Progenitor cell of endocrine pancreas (in vitro differentiated cells): ENCODE measurements around the gene RPIA. TPM values are rescaled to one million over a fixed set of nuclear protein-coding genes. Genes with fewer than 3 reads are reported as not detected.

Experiments
- DNase-seq: peaks from one replicate; pipeline ENCODE4 v3.0.0; 2021; ENCODE audit warnings: low spot score; ENCODE audit not compliant: unreplicated experiment
- H3K27ac Mint-ChIP-seq: 2 replicates; pipeline ENCODE4 v1.8.0; 2021; ENCODE audit warnings: mild to moderate bottlenecking, moderate library complexity, mixed read lengths
- H3K27me3 Mint-ChIP-seq: 2 replicates; pipeline ENCODE4 v1.8.0; 2021; ENCODE audit warnings: mixed read lengths
- H3K36me3 Mint-ChIP-seq: 2 replicates; pipeline ENCODE4 v1.8.0; 2022; ENCODE audit warnings: mixed read lengths; ENCODE audit not compliant: insufficient read depth
- H3K4me1 Mint-ChIP-seq: 2 replicates; pipeline ENCODE4 v1.8.0; 2021; ENCODE audit warnings: low read depth, mixed read lengths
- H3K4me3 Mint-ChIP-seq: 2 replicates; pipeline ENCODE4 v1.8.0; 2021; ENCODE audit warnings: low read depth, mild to moderate bottlenecking, moderate library complexity, mixed read lengths
- H3K9me3 Mint-ChIP-seq: 2 replicates; pipeline ENCODE4 v1.8.0; 2021; ENCODE audit warnings: low read depth, mixed read lengths
- CTCF ChIP-seq: fragments of 200-600 bp; sonication (generic); IDR thresholded peaks from one replicate; pipeline ENCODE4 v1.5.0; 2021; ENCODE audit warnings: antibody characterized with exemption, mild to moderate bottlenecking; ENCODE audit not compliant: unreplicated experiment
- total RNA-seq: library from RNA; stranded (reverse); gene quantifications from 2 replicates; pipeline ENCODE4 v1.2.1, GENCODE V29; 2021

Gene RPIA
- total RNA-seq, 1 donor from 2014 or later, result 27.1 TPM

- peaks cover 4% of the 10 kb centered on the region for H3K4me1 Mint-ChIP-seq
- no peaks in the 10 kb centered on the region for H3K9me3 Mint-ChIP-seq
- H3K27ac Mint-ChIP-seq, result no peak overlapping the region
- H3K27me3 Mint-ChIP-seq, result no peaks in the 10 kb centered on the region
- H3K4me3 Mint-ChIP-seq, result no peak overlapping the region
- no peak for DNase-seq
- no peaks in the 10 kb centered on the region for H3K36me3 Mint-ChIP-seq
- TF ChIP-seq CTCF, result no peak
Measured at GRCh38 chr2:88656690-88657089, 34.8 kb upstream of the RPIA start.

- no peak overlapping the region for H3K27ac Mint-ChIP-seq
- no peak for TF ChIP-seq CTCF
- H3K4me1 Mint-ChIP-seq, result peaks cover 2% of the 10 kb centered on the region
- H3K4me3 Mint-ChIP-seq, result no peak overlapping the region
- DNase-seq, result no peak
- H3K36me3 Mint-ChIP-seq, result no peaks in the 10 kb centered on the region
- no peaks in the 10 kb centered on the region for H3K9me3 Mint-ChIP-seq
- H3K27me3 Mint-ChIP-seq, result no peaks in the 10 kb centered on the region
Measured at GRCh38 chr2:88657131-88657530, 34.3 kb upstream of the RPIA start.

- Mint-ChIP-seq H3K4me1 (peaks cover 2% of the 10 kb centered on the region), H3K9me3 (no peaks in the 10 kb centered on the region)
Measured at GRCh38 chr2:88658326-88658725, 33.1 kb upstream of the RPIA start.

GRCh38 chr2:88658881-88659537 lies 32.5 kb upstream of the RPIA start:
- no peak for TF ChIP-seq CTCF
- H3K4me3 Mint-ChIP-seq, result no peak overlapping the region
- peaks cover 2% of the 10 kb centered on the region for H3K4me1 Mint-ChIP-seq
- H3K9me3 Mint-ChIP-seq, result no peaks in the 10 kb centered on the region
- H3K27me3 Mint-ChIP-seq, result no peaks in the 10 kb centered on the region
- peak overlapping the region; percentile 29 for H3K27ac Mint-ChIP-seq
- H3K36me3 Mint-ChIP-seq, result no peaks in the 10 kb centered on the region
- no peak for DNase-seq

More at GRCh38 chr2:88658326-88658725, 33.1 kb upstream of the RPIA start:
- Mint-ChIP-seq H3K27ac (no peak overlapping the region), H3K4me3 (no peak overlapping the region), H3K36me3 (no peaks in the 10 kb centered on the region), H3K27me3 (no peaks in the 10 kb centered on the region)
- no peak for DNase-seq
- TF ChIP-seq CTCF, result no peak

GRCh38 chr2:88659538-88659915 lies 31.9 kb upstream of the RPIA start:
- no peak overlapping the region for H3K4me3 Mint-ChIP-seq
- no peaks in the 10 kb centered on the region for H3K27me3 Mint-ChIP-seq
- peak overlapping the region; percentile 29 for H3K27ac Mint-ChIP-seq
- no peaks in the 10 kb centered on the region for H3K9me3 Mint-ChIP-seq
- no peak for DNase-seq
- no peaks in the 10 kb centered on the region for H3K36me3 Mint-ChIP-seq
- H3K4me1 Mint-ChIP-seq, result peaks cover 2% of the 10 kb centered on the region
- TF ChIP-seq CTCF, result no peak
